C4-2B (cell line): ENCODE data around the gene PLD5.

Experiments
- ZFX ChIP-seq: fragments of 450-650 bp; IDR thresholded peaks from 2 replicates; pipeline ENCODE4 v1.6.1; 2017
- TF ChIP-seq, protein P1 (sequence below): fragments of 450-650 bp; conservative IDR thresholded peaks from 2 replicates; pipeline ENCODE4 v1.5.1; 2017; ENCODE audit warnings: mild to moderate bottlenecking

DNA sequence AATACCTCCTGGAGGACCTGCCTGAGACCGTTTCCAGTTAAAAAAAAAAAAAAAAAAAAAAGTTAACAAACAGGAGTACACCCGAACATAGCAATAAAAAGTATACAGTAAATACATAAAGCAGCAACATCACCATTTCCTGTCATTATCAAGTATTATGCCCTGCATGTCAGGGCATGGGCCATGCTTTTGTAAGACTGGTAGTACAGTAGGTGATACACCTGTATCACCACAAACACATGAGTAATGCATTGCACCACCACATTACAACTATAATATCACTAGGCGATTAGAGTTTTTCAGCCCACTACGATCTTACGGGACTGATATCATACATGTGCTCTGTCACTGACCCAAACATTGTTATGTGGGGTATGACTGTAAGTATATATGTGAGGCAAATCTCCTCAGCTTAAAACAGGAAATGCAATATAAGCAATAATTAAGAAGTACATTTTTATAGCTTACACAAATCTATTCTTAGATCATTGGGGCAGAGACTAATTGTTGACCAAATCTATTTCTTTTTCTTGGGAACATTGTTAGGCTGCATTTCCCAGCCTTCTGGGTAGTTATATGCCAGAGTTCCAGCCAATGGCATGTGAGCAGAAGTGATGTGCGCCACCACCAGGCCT lies 98.1 kb downstream of the PLD5 start:
- TF ChIP-seq, protein P1, sequence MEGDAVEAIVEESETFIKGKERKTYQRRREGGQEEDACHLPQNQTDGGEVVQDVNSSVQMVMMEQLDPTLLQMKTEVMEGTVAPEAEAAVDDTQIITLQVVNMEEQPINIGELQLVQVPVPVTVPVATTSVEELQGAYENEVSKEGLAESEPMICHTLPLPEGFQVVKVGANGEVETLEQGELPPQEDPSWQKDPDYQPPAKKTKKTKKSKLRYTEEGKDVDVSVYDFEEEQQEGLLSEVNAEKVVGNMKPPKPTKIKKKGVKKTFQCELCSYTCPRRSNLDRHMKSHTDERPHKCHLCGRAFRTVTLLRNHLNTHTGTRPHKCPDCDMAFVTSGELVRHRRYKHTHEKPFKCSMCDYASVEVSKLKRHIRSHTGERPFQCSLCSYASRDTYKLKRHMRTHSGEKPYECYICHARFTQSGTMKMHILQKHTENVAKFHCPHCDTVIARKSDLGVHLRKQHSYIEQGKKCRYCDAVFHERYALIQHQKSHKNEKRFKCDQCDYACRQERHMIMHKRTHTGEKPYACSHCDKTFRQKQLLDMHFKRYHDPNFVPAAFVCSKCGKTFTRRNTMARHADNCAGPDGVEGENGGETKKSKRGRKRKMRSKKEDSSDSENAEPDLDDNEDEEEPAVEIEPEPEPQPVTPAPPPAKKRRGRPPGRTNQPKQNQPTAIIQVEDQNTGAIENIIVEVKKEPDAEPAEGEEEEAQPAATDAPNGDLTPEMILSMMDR = peak; percentile 24
- TF ChIP-seq ZFX = no peak
